SJSA1 (cell line): Measurements from ENCODE around the gene SLC35E3. TPM values are rescaled to one million over a fixed set of nuclear protein-coding genes. Genes with fewer than 3 reads are reported as not detected.
A peak's percentile ranks its signal among the peaks of the same experiment; 100 is the strongest.
"Not testable (repeated sequence)": the region's sequence is repeated elsewhere in the genome, so short reads cannot be mapped to it uniquely, and the experiment has no call there.

Source experiments
- DNase-seq, 2 experiments: peaks; one replicate each; pipeline ENCODE4 v3.0.0-alpha.2; 2015 to 2020; ENCODE audit warnings: low spot score in 2 of 2, low read depth in 1 of 2
- H3K27ac ChIP-seq: fragments of 250-450 bp; sonication (Bioruptor Pico); 2 replicates; pipeline ENCODE4 v1.5.1; 2020; ENCODE audit warnings: mild to moderate bottlenecking, moderate library complexity
- H3K27me3 ChIP-seq: fragments of 250-450 bp; sonication (Bioruptor Pico); replicated peaks from 2 replicates; pipeline ENCODE4 v1.5.1; 2020; ENCODE audit warnings: mild to moderate bottlenecking, moderate library complexity
- H3K36me3 ChIP-seq: fragments of 250-450 bp; sonication (Bioruptor Pico); 2 replicates; pipeline ENCODE4 v1.5.1; 2020; ENCODE audit warnings: mild to moderate bottlenecking
- H3K4me1 ChIP-seq: fragments of 250-450 bp; sonication (Bioruptor Pico); replicated peaks from 2 replicates; pipeline ENCODE4 v1.6.1; 2021; ENCODE audit warnings: mild to moderate bottlenecking
- H3K4me3 ChIP-seq: fragments of 250-450 bp; sonication (Bioruptor Pico); 2 replicates; pipeline ENCODE4 v1.5.1; 2020; ENCODE audit warnings: mild to moderate bottlenecking
- H3K9me3 ChIP-seq: fragments of 250-450 bp; sonication (Bioruptor Pico); replicated peaks from 2 replicates; pipeline ENCODE4 v1.5.1; 2020; ENCODE audit warnings: mild to moderate bottlenecking
- total RNA-seq: library from RNA; depleted of rRNA; stranded (reverse); fragments of >200 nt; shearing (Covaris generic); gene quantifications from 2 replicates; pipeline ENCODE4 v1.2.3, GENCODE V29; 2014

The SLC35E3 gene
- total RNA-seq, 1 experiment from 2014 or later: 4.9 TPM

- H3K4me3 ChIP-seq: no peak overlapping the region
- peak; percentile 73 to 88 for DNase-seq
- no peaks in the 10 kb centered on the region for H3K4me1 ChIP-seq
- peaks cover 97% of the 10 kb centered on the region for H3K36me3 ChIP-seq
- H3K27ac ChIP-seq: no peak overlapping the region
- no peaks in the 10 kb centered on the region for H3K27me3 ChIP-seq
- no peaks in the 10 kb centered on the region for H3K9me3 ChIP-seq
Observed at GRCh38 chr12:68815232-68815927, 69.4 kb downstream of the SLC35E3 start.

DNA sequence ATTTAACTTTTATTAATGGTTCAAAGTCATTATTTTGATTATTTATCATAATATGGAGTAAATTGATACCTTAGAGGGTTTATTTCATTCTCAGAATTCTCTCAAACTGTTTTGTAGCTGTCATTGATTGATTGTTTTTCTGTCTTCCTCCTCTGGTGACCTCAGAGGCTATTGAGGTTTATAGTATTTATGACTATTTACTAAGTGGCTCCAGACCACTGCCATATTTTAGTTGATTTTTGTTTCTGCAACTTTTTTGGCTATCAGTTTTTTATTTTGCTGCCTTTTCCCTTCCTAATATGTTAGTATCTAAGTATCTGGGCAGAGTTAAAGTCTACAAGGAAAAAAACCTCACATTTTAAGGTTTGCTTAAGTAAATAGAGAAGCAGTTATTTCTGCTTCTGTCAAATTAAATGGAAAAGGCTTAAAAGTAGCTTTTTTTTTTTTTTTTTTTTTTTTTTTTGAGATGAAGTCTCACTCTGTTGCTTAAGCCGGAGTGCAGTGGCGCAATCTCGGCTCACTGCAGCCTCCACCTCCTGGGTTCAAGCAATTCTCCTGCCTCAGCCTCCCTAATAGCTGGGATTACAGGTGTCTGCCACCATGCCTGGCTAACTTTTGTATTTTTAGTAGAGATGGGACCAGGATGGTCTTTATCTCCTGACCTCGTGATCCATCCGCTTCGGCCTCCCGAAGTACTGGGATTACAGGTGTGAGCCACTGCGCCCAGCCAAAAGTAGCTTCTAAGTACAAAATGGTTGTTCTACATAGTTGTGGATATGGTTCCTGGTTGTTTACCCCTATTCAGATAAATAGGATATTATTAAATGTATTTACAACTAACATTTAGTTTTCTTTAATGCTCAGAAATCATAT, 70.2 kb downstream of the SLC35E3 start:
- Histone ChIP-seq H3K36me3 (peaks cover 97% of the 10 kb centered on the region), H3K4me3 (no peak overlapping the region)
- DNase-seq: peak; percentile 73 to 93

DNA sequence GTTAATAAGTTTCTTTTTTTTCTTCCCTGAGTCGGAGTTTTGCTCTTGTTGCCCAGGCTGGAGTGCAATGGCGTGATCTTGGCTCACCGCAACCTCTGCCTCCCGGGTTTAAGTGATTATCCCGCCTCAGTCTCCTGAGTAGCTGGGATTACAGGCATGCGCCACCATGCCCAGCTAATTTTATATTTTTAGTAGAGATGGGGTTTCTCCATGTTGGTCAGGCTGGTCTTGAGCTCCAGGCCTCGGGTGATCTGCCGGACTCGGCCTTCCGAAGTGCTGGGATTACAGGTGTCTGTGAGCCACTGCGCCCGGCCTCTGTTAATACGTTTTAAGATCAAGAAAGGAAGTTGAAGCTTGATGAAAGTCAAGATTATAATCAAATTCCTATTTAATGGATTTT, 73.5 kb downstream of the SLC35E3 start:
- peaks cover 97% of the 10 kb centered on the region for H3K36me3 ChIP-seq

More for the DNA sequence above, 70.2 kb downstream of the SLC35E3 start:
- Histone ChIP-seq H3K9me3 (no peaks in the 10 kb centered on the region), H3K27me3 (no peaks in the 10 kb centered on the region), H3K27ac (no peak overlapping the region), H3K4me1 (peaks cover under 1% of the 10 kb centered on the region)

GRCh38 chr12:68821357-68822188, 75.6 kb downstream of the SLC35E3 start:
- peak; percentile 82 to 95 for DNase-seq
- no peak overlapping the region for H3K27ac ChIP-seq
- peaks cover 96% of the 10 kb centered on the region for H3K36me3 ChIP-seq

More for the DNA sequence above, 73.5 kb downstream of the SLC35E3 start:
- not testable (repeated sequence) for H3K4me3 ChIP-seq, H3K27ac ChIP-seq, H3K27me3 ChIP-seq, H3K4me1 ChIP-seq, H3K9me3 ChIP-seq
- peak; percentile 74 to 94 for DNase-seq

DNA sequence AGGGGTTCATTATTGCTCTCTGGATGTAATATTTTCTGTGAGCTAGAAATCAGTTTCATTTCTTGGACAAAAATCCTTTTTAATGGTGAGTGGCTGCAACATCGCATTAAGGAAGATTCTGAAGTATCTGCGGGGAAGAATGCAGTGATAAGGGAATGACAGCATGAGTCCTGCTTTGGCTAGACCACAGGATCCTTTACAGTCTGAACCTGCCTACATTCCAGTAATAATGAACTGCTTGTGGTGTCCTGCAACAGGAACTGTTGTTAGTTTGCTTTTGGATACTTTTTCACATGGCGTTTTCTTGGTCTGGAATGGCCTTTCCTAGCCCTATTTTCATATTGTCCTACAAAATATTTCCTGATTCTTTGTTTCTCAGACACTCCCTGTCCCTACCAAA, 77.7 kb downstream of the SLC35E3 start:
- H3K27me3 ChIP-seq: no peaks in the 10 kb centered on the region
- peak in 1 of 2 experiments; percentile 82 for DNase-seq
- peaks cover 99% of the 10 kb centered on the region for H3K36me3 ChIP-seq
- H3K4me3 ChIP-seq: no peak overlapping the region
- H3K4me1 ChIP-seq: peaks cover 17% of the 10 kb centered on the region
- H3K27ac ChIP-seq: no peak overlapping the region
- H3K9me3 ChIP-seq: no peaks in the 10 kb centered on the region

More at GRCh38 chr12:68821357-68822188, 75.6 kb downstream of the SLC35E3 start:
- no peaks in the 10 kb centered on the region for H3K9me3 ChIP-seq
- H3K27me3 ChIP-seq: no peaks in the 10 kb centered on the region
- no peak overlapping the region for H3K4me3 ChIP-seq
- peaks cover 4% of the 10 kb centered on the region for H3K4me1 ChIP-seq

DNA sequence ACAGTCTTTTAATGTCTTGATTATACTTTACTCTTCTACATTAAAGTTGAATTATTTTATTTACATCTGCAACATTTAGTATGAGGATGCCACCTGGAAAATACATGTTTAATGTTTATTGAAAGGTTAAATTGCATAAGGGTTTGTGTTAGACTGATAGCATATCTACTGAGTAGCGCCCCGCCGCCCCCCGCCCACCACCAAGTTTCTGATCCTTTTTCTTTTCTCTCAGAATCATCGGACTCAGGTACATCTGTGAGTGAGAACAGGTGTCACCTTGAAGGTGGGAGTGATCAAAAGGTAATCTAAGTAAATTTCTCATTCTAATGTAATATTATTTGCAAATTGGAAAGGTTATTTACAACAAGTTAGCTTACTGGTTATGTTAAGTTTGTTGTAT, 78.2 kb downstream of the SLC35E3 start:
- Histone ChIP-seq H3K4me1 (peaks cover 17% of the 10 kb centered on the region), H3K27ac (no peak overlapping the region), H3K36me3 (peaks cover 99% of the 10 kb centered on the region), H3K9me3 (no peaks in the 10 kb centered on the region), H3K27me3 (no peaks in the 10 kb centered on the region), H3K4me3 (no peak overlapping the region)
- peak; percentile 76 to 93 for DNase-seq

GRCh38 chr12:68824597-68825250, 78.7 kb downstream of the SLC35E3 start:
- peaks cover 99% of the 10 kb centered on the region for H3K36me3 ChIP-seq
- H3K4me1 ChIP-seq: peaks cover 17% of the 10 kb centered on the region
- H3K9me3 ChIP-seq: no peaks in the 10 kb centered on the region
- H3K27ac ChIP-seq: no peak overlapping the region
- peak; percentile 72 to 91 for DNase-seq
- H3K27me3 ChIP-seq: no peaks in the 10 kb centered on the region
- H3K4me3 ChIP-seq: no peak overlapping the region

DNA sequence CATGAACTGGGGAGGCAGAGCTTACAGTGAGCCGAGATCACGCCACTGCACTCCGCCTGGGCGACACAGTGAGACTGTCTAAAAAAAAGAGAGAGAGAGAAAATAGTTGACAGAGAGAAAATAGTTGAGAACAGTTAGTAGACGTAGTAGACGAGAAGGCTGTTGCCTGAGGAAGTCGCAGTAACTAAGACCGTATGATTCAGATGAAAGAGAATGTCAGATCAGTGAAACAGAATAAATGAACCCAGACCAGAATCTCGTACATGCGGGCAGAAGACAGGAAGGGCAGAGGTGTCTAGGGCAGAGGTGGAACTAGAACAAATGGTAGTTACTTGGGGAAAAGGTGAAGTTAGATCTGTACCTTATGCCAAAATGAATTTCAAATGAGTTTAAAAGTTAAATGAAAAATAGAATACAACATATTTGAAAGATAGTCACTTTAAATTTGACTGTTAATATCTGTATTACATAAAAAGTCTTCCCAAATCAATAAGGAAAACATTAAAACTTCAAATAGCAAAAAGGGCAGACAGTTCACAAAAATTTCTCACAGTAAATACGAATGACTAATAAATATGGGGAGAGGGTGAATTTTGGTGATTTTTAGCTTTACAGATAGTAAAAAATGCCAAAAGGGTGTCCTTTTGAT, 79.7 kb downstream of the SLC35E3 start:
- H3K27ac ChIP-seq: no peak overlapping the region
- H3K4me3 ChIP-seq: no peak overlapping the region
- H3K36me3 ChIP-seq: peaks cover 99% of the 10 kb centered on the region
- H3K27me3 ChIP-seq: no peaks in the 10 kb centered on the region
- peak in 1 of 2 experiments; percentile 90 for DNase-seq
- no peaks in the 10 kb centered on the region for H3K9me3 ChIP-seq
- H3K4me1 ChIP-seq: peaks cover 17% of the 10 kb centered on the region

DNA sequence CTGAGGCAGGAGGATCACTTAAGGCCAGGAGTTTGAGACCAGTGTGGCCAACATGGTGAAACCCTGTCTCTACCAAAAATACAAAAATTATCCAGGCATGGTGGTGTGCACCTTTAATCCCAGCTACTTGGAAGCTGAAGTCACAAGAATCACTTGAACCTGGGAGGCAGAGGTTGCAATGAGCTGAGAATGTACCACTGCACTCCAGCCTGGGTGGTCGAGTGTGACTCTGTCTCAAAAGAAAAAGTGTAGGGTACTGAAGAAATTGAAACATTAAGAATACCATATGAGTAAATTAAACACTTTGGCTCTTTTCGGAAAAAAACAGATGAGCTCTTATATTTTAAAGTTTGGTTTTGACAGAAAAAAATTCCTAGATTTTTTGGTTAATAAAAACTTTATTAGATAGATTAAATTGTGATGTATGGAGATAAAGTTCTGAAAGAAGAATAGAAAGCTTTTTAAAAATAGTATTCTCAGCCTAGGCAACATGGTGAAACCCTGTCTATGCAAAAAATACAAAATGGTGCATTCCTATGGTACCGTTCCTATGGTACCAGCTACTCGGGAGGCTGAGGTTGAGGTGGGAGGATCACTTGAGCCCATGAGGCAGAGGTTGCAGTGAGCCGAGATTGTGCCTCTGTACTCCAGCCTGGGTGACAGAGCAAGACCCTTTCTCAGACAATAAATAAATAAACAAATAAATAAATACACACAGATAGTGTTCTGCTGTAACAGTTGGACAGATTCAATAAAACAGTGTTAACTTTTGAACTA, 82.1 kb downstream of the SLC35E3 start:
- Histone ChIP-seq H3K4me3 (no peak overlapping the region), H3K27me3 (no peaks in the 10 kb centered on the region), H3K27ac (peak overlapping the region; percentile 0), H3K36me3 (peaks cover 96% of the 10 kb centered on the region), H3K4me1 (peaks cover 19% of the 10 kb centered on the region), H3K9me3 (no peaks in the 10 kb centered on the region)
- DNase-seq: peak in 1 of 2 experiments; percentile 93

- Histone ChIP-seq H3K9me3 (no peaks in the 10 kb centered on the region), H3K36me3 (peaks cover 94% of the 10 kb centered on the region), H3K4me3 (no peak overlapping the region), H3K27ac (no peak overlapping the region), H3K4me1 (peaks cover 19% of the 10 kb centered on the region), H3K27me3 (no peaks in the 10 kb centered on the region)
- peak in 1 of 2 experiments; percentile 77 for DNase-seq
Observed at GRCh38 chr12:68828672-68829068, 82.7 kb downstream of the SLC35E3 start.
